Upper lobe of right lung (tissue), 1 donor: ENCODE results near the gene UBN2. TPM values are rescaled to one million over a fixed set of nuclear protein-coding genes. Genes with fewer than 3 reads are reported as not detected.
"Not testable (repeated sequence)": the region's sequence is repeated elsewhere in the genome, so short reads cannot be mapped to it uniquely, and the experiment has no call there.

Experiments
- ATAC-seq: fragments of 200-7000 bp; cut with Tn5 transposase; one replicate; pipeline ENCODE4 v1.9.1; 2020; ENCODE audit warnings: mild to moderate bottlenecking, moderate library complexity
- DNase-seq: peaks from one replicate; pipeline ENCODE4 v3.0.0-alpha.2; 2020
- H3K27ac ChIP-seq: fragments of 200-600 bp; one replicate; pipeline ENCODE4 v1.8.0; 2022
- H3K27me3 ChIP-seq: fragments of 200-600 bp; one replicate; pipeline ENCODE4 v1.8.0; 2022; ENCODE audit warnings: mild to moderate bottlenecking
- H3K36me3 ChIP-seq: fragments of 200-600 bp; one replicate; pipeline ENCODE4 v1.8.0; 2022
- H3K4me1 ChIP-seq: fragments of 200-600 bp; one replicate; pipeline ENCODE4 v1.8.0; 2022
- H3K4me3 ChIP-seq: fragments of 200-600 bp; one replicate; pipeline ENCODE4 v1.8.0; 2022; ENCODE audit warnings: mild to moderate bottlenecking
- H3K9me3 ChIP-seq: fragments of 200-600 bp; one replicate; pipeline ENCODE4 v1.8.0; 2022
- CTCF ChIP-seq: fragments of 200-600 bp; IDR thresholded peaks from one replicate; pipeline ENCODE4 v1.8.0; 2022; ENCODE audit warnings: antibody characterized with exemption
- intact Hi-C: fragments of 100-400 bp; cut with DNase I; formaldehyde crosslinking; loops from one replicate; pipeline ENCODE4 v1.11.0; 2022
- total RNA-seq: library from RNA; stranded (reverse); fragmentation: NEBNext Ultra II Directional; extraction: Animal tissue kit (Norgen Biotek cat#: 25700); gene quantifications from one replicate; pipeline ENCODE4 v1.2.1, GENCODE V29; 2021
- donor health status: DM: no; HTN: yes; CAD: no; lungs with severe emphysema.

The UBN2 gene
- total RNA-seq, 1 donor from 2014 or later: 23.5 TPM

- H3K4me3 ChIP-seq: no peak overlapping the region
- H3K27me3 ChIP-seq: no peaks in the 10 kb centered on the region
- TF ChIP-seq CTCF: no peak
- no peaks in the 10 kb centered on the region for H3K36me3 ChIP-seq
- intact Hi-C loops: no loop called here
- DNase-seq (no peak), ATAC-seq (no peak)
- H3K9me3 ChIP-seq: no peaks in the 10 kb centered on the region
- H3K27ac ChIP-seq: no peak overlapping the region
- H3K4me1 ChIP-seq: no peaks in the 10 kb centered on the region
Measured at GRCh38 chr7:139329119-139329518, 98.1 kb downstream of the UBN2 start.

GRCh38 chr7:139330333-139331030, 99.4 kb downstream of the UBN2 start:
- Histone ChIP-seq H3K36me3 (no peaks in the 10 kb centered on the region), H3K9me3 (no peaks in the 10 kb centered on the region), H3K4me1 (no peaks in the 10 kb centered on the region), H3K27me3 (no peaks in the 10 kb centered on the region), H3K4me3 (no peak overlapping the region), H3K27ac (no peak overlapping the region)
- intact Hi-C loops: no loop called here
- TF ChIP-seq CTCF: no peak
- DNase-seq (no peak), ATAC-seq (no peak)

- H3K27ac ChIP-seq: no peak overlapping the region
- no peaks in the 10 kb centered on the region for H3K36me3 ChIP-seq
- no peaks in the 10 kb centered on the region for H3K4me1 ChIP-seq
- DNase-seq: no peak
- TF ChIP-seq CTCF: no peak
- intact Hi-C loops: no loop called here
- no peak overlapping the region for H3K4me3 ChIP-seq
- H3K27me3 ChIP-seq: no peaks in the 10 kb centered on the region
- no peaks in the 10 kb centered on the region for H3K9me3 ChIP-seq
- no peak for ATAC-seq
Measured at GRCh38 chr7:139332697-139333359, 101.8 kb downstream of the UBN2 start.

GRCh38 chr7:139333443-139333842, 102.4 kb downstream of the UBN2 start:
- H3K36me3 ChIP-seq, intact Hi-C loops, ATAC-seq, H3K4me1 ChIP-seq, H3K27ac ChIP-seq, H3K27me3 ChIP-seq, H3K9me3 ChIP-seq, H3K4me3 ChIP-seq, DNase-seq: not testable (repeated sequence)

GRCh38 chr7:139334399-139335150, 103.5 kb downstream of the UBN2 start:
- no peaks in the 10 kb centered on the region for H3K9me3 ChIP-seq
- H3K4me1 ChIP-seq: no peaks in the 10 kb centered on the region
- H3K36me3 ChIP-seq: no peaks in the 10 kb centered on the region
- H3K27me3 ChIP-seq: no peaks in the 10 kb centered on the region
- no peak overlapping the region for H3K4me3 ChIP-seq
- ATAC-seq (no peak), DNase-seq (no peak)
- no peak overlapping the region for H3K27ac ChIP-seq
- intact Hi-C loops: no loop called here
- no peak for TF ChIP-seq CTCF

- intact Hi-C loops: no loop called here
- DNase-seq (no peak), ATAC-seq (no peak)
- H3K9me3 ChIP-seq: no peaks in the 10 kb centered on the region
- TF ChIP-seq CTCF: no peak
- H3K4me3 ChIP-seq: no peak overlapping the region
- no peaks in the 10 kb centered on the region for H3K36me3 ChIP-seq
- H3K27ac ChIP-seq: no peak overlapping the region
- peaks cover 6% of the 10 kb centered on the region for H3K4me1 ChIP-seq
- H3K27me3 ChIP-seq: no peaks in the 10 kb centered on the region
Measured at GRCh38 chr7:139339025-139339424, 108.0 kb downstream of the UBN2 start.
